Kidney (tissue), 14 donors: Measurements from ENCODE around the gene COG2. TPM values are rescaled to one million over a fixed set of nuclear protein-coding genes. Genes with fewer than 3 reads are reported as not detected.

Source experiments
- DNase-seq, 5 donors: peaks; one replicate each; pipeline ENCODE4 v3.0.0-alpha.2; 2013 to 2020
- FAIRE-seq: peaks from 2 replicates; lab custom pipeline; 2012; peaks lifted over from hg19 to GRCh38; lab: Jason Lieb, UNC
- H3K27ac ChIP-seq, 2 donors: one replicate each; pipeline ENCODE4 v1.7.0; 2013; ENCODE audit warnings: low read depth in 2 of 2, low read length in 2 of 2, inconsistent platforms in 1 of 2
- H3K27me3 ChIP-seq: one replicate; pipeline ENCODE4 v1.7.1; 2013; ENCODE audit warnings: low read length, inconsistent platforms; ENCODE audit not compliant: control insufficient read depth, insufficient read depth
- H3K36me3 ChIP-seq, 3 donors: one replicate each; pipeline versions ENCODE4 v1.7.0 to v1.7.1; 2013; ENCODE audit warnings: low read length in 3 of 3, control low read depth in 1 of 3, inconsistent platforms in 1 of 3; ENCODE audit not compliant: insufficient read depth in 3 of 3, control insufficient read depth in 2 of 3
- H3K4me1 ChIP-seq, 3 donors: one replicate each; pipeline versions ENCODE4 v1.7.0 to v1.7.1; 2013; ENCODE audit warnings: low read length in 3 of 3, inconsistent platforms in 1 of 3, low read depth in 1 of 3; ENCODE audit not compliant: control insufficient read depth in 2 of 3, insufficient read depth in 2 of 3
- H3K4me3 ChIP-seq, 3 donors: one replicate each; pipeline versions ENCODE4 v1.7.0 to v1.8.1; 2013; ENCODE audit warnings: low read length in 3 of 3, control low read depth in 1 of 3, inconsistent platforms in 1 of 3
- H3K9ac ChIP-seq, 3 donors: one replicate each; pipeline versions ENCODE4 v1.7.0 to v1.7.1; 2013; ENCODE audit warnings: low read length in 3 of 3, control low read depth in 1 of 3, inconsistent platforms in 1 of 3
- H3K9me3 ChIP-seq, 3 donors: one replicate each; pipeline versions ENCODE4 v1.7.0 to v1.7.1; 2013; ENCODE audit warnings: low read length in 3 of 3, control low read depth in 1 of 3, inconsistent platforms in 1 of 3; ENCODE audit not compliant: control insufficient read depth in 2 of 3, insufficient read depth in 1 of 3
- intact Hi-C: fragments of 100-400 bp; cut with DNase I; formaldehyde crosslinking; loops from one replicate; pipeline ENCODE4 v1.11.1; 2022
- polyA plus RNA-seq: library from polyadenylated mRNA; stranded (reverse); fragments of 350-450 nt; fragmentation: Illumina TruSeq; extraction: RNeasy Lipid Tissue Mini Kit (QIAGEN cat#74804); gene quantifications from one replicate; pipeline ENCODE4 v1.2.3, GENCODE V29; 2014; ENCODE audit warnings: low read depth, low replicate concordance; ENCODE audit not compliant: insufficient read depth
- total RNA-seq: library from RNA; stranded (reverse); fragmentation: NEBNext Ultra II Directional; extraction: Animal tissue kit (Norgen Biotek cat#: 25700); gene quantifications from one replicate; pipeline ENCODE4 v1.2.1, GENCODE V29; 2021
- TF ChIP-seq, protein P1 (sequence below): IDR thresholded peaks from 3 replicates; pipeline ENCODE4 v1.5.1; 2012; ENCODE audit warnings: mild to moderate bottlenecking, moderate library complexity, borderline replicate concordance; ENCODE audit not compliant: insufficient read depth; ENCODE audit errors: extremely low read depth
- donor health status: control.
- donor health status: control.
- donor health status: control.
- donor health status: control.
- donor health status: control.
- donor health status: DM: yes; HTN: yes; CAD: no.
- donor health status: Normal renal cell carcinoma (clear cell type).

COG2 gene
- total and polyA plus RNA-seq, 2 donors from 2014 or later, result 17.9 to 30.7 TPM

DNA sequence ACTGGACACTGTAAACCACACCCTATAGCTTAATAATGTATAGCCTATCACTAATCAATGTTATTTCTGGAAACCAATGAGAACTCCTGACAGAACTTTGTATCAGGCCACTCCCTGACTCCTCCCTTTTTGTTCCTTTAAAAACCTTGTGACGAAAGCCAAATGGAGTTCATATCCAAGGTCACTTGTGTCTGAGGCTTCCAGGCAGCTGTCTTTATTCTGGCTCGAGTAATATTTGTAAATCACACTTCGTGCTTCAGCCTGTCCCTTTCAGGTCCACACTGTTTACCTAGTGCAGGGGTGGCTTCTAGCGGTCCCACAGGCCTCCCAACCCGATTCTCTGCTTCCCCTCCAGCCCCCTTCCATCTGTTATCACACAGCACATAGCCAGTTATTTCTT, 88.7 kb downstream of the COG2 start:
- Histone ChIP-seq H3K4me1 (peaks cover 0 to 6% (median 3%) of the 10 kb centered on the region in 3 donors), H3K36me3 (no peaks in the 10 kb centered on the region), H3K9ac (no peak overlapping the region), H3K27me3 (no peaks in the 10 kb centered on the region), H3K4me3 (no peak overlapping the region), H3K9me3 (no peaks in the 10 kb centered on the region), H3K27ac (no peak overlapping the region)
- DNase-seq, result peak in 1 of 5 donors; percentile 77
- intact Hi-C loops, result no loop called here
- TF ChIP-seq, protein P1, sequence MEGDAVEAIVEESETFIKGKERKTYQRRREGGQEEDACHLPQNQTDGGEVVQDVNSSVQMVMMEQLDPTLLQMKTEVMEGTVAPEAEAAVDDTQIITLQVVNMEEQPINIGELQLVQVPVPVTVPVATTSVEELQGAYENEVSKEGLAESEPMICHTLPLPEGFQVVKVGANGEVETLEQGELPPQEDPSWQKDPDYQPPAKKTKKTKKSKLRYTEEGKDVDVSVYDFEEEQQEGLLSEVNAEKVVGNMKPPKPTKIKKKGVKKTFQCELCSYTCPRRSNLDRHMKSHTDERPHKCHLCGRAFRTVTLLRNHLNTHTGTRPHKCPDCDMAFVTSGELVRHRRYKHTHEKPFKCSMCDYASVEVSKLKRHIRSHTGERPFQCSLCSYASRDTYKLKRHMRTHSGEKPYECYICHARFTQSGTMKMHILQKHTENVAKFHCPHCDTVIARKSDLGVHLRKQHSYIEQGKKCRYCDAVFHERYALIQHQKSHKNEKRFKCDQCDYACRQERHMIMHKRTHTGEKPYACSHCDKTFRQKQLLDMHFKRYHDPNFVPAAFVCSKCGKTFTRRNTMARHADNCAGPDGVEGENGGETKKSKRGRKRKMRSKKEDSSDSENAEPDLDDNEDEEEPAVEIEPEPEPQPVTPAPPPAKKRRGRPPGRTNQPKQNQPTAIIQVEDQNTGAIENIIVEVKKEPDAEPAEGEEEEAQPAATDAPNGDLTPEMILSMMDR, result no peak
- FAIRE-seq, result no peak

DNA sequence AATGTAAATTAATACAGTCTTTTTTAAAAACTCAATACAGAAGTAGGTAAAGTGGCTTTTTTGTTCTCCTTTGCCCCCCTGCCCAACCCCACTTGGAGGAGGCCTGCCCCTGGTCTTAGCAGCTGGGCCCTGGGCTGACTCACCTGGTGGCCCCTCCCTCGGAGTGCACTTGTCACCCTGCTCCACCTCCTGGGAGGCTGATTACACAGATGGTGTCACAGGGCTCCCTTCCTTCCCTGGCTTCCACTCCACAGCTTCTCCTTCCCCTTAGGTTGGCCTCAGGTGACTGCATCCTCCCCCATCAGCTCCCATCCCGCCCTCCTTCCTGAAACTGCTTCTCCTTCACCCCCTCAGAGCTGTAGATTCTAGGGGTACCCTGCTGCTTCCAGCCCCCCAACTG, 93.2 kb downstream of the COG2 start:
- Histone ChIP-seq H3K9ac (no peak overlapping the region), H3K27me3 (no peaks in the 10 kb centered on the region), H3K36me3 (no peaks in the 10 kb centered on the region), H3K27ac (no peak overlapping the region), H3K4me3 (no peak overlapping the region), H3K4me1 (no peaks in the 10 kb centered on the region), H3K9me3 (peaks cover 0 to 4% (median 0%) of the 10 kb centered on the region in 3 donors)
- no peak for DNase-seq
- no peak for FAIRE-seq
- intact Hi-C loops, result no loop called here
- TF ChIP-seq, protein P1, result no peak

DNA sequence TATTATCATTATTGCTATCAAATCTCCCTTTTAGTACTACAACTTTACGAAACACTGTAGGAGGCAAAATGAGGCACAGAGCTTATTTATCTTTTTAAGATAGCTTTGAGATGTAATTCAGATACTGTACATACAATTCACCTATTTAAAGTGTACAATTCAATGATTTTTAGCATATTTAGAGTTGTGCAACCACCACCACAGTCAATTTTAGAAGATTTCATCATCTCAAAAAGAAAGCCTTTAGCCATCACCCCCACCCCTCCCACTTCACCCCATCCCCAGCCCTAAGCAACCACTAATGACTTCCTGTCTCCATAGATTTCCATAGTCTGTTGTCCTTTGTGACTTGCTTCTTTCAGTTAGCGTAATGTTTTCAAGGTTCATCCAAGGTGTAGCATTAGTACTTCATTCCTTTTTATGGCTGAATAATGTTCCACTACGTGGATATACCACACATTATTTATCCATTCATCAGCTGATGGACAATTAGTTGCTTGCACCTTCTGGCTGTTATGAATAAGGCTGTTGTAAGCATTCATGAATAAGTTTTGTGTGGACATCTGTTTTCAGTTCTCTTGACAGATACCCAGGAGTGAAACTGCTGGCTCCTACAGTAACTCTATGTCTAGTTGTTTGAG, 95.5 kb downstream of the COG2 start:
- Histone ChIP-seq H3K9me3 (peaks cover 0 to 4% (median 0%) of the 10 kb centered on the region in 3 donors), H3K36me3 (no peaks in the 10 kb centered on the region), H3K9ac (no peak overlapping the region), H3K27ac (no peak overlapping the region), H3K4me3 (no peak overlapping the region), H3K27me3 (no peaks in the 10 kb centered on the region), H3K4me1 (no peaks in the 10 kb centered on the region)
- FAIRE-seq, result no peak
- TF ChIP-seq, protein P1, result no peak
- intact Hi-C loops, result no loop called here
- no peak for DNase-seq
